Glutamatergic neuron (in vitro differentiated cells): ENCODE data around the gene PIM3. TPM values are rescaled to one million over a fixed set of nuclear protein-coding genes. Genes with fewer than 3 reads are reported as not detected.

Experiments used
- DNase-seq: peaks from one replicate; pipeline ENCODE4 v3.0.0; 2022
- H3K27ac Mint-ChIP-seq: one replicate; pipeline ENCODE4 v1.8.0; 2020; ENCODE audit warnings: mild to moderate bottlenecking, mixed read lengths, inconsistent platforms; ENCODE audit not compliant: unreplicated experiment
- H3K27me3 Mint-ChIP-seq: one replicate; pipeline ENCODE4 v1.8.0; 2020; ENCODE audit warnings: mild to moderate bottlenecking, moderate library complexity, mixed read lengths, inconsistent platforms; ENCODE audit not compliant: unreplicated experiment
- H3K36me3 Mint-ChIP-seq: one replicate; pipeline ENCODE4 v1.8.0; 2020; ENCODE audit warnings: mild to moderate bottlenecking, mixed read lengths, inconsistent platforms; ENCODE audit not compliant: unreplicated experiment
- H3K4me1 Mint-ChIP-seq: one replicate; pipeline ENCODE4 v1.8.0; 2020; ENCODE audit warnings: mild to moderate bottlenecking, low read depth, mixed read lengths, inconsistent platforms; ENCODE audit not compliant: unreplicated experiment
- H3K4me3 Mint-ChIP-seq: one replicate; pipeline ENCODE4 v1.8.0; 2020; ENCODE audit warnings: mild to moderate bottlenecking, mixed read lengths, inconsistent platforms; ENCODE audit not compliant: unreplicated experiment
- H3K9me3 Mint-ChIP-seq: one replicate; pipeline ENCODE4 v1.8.0; 2020; ENCODE audit warnings: mild to moderate bottlenecking, moderate library complexity, mixed read lengths, inconsistent platforms; ENCODE audit not compliant: unreplicated experiment
- total RNA-seq: library from RNA; stranded (reverse); fragmentation: NEBNext Ultra II Directional; extraction: Animal tissue kit (Norgen Biotek cat#: 25700); gene quantifications from one replicate; pipeline ENCODE4 v1.2.1, GENCODE V29; 2021; ENCODE audit not compliant: unreplicated experiment
- TF ChIP-seq, protein P1 (sequence below): fragments of 200-600 bp; sonication (generic); IDR thresholded peaks from one replicate; pipeline ENCODE4 v1.5.0; 2021; ENCODE audit not compliant: partially characterized antibody, unreplicated experiment

The PIM3 gene
- total RNA-seq, 1 donor from 2014 or later: 32.3 TPM

DNA sequence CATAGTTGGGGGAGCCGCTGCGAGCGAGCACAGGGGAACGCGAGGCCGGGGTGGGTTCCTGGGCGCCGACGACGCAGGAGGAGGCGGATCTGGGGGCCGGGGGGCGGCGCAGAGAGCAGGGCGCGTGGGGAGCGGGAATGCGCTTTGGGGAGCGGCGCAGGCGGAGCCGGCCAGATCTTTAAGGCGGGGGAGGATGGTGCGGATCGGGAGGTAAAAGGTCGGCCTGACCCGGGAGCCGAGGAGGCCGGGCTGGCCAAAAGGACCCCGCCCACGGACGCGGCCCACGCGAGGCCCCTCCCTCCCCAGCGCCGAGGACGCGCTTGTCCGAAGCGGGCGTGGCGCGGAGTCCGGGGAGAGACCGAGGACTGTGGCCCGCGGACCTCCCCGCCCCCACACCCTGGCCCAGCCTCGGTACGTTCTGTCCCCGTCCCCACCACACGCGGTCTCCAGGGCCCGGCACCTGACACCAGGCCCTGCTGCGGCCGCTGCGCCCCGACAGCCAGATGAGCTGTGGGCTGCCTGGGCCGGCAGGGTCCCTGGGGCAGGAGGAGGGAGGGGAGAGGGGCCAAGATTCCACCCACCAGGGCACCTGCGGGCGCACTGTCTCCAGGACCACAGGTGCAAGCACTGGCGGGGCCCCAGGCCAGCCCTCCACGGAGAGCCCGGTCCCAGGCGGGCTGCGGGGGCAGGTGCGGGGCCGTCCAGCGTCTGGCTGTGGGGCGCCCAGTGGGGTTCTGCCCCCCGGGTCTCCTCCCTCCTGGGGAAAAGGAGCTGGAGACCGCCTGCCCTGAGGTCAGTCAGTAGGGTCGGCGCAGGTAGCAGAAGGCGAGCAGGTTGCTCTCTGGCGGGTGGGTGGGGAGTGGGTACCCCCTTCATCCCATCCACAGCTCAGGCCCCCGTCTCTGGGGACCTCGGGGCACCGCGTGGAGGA is 10.9 kb downstream of the PIM3 start:
- H3K27ac Mint-ChIP-seq: no peak overlapping the region
- peak overlapping the region; percentile 61 for H3K4me3 Mint-ChIP-seq
- TF ChIP-seq, protein P1, sequence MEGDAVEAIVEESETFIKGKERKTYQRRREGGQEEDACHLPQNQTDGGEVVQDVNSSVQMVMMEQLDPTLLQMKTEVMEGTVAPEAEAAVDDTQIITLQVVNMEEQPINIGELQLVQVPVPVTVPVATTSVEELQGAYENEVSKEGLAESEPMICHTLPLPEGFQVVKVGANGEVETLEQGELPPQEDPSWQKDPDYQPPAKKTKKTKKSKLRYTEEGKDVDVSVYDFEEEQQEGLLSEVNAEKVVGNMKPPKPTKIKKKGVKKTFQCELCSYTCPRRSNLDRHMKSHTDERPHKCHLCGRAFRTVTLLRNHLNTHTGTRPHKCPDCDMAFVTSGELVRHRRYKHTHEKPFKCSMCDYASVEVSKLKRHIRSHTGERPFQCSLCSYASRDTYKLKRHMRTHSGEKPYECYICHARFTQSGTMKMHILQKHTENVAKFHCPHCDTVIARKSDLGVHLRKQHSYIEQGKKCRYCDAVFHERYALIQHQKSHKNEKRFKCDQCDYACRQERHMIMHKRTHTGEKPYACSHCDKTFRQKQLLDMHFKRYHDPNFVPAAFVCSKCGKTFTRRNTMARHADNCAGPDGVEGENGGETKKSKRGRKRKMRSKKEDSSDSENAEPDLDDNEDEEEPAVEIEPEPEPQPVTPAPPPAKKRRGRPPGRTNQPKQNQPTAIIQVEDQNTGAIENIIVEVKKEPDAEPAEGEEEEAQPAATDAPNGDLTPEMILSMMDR: no peak
- H3K36me3 Mint-ChIP-seq: peaks cover 4% of the 10 kb centered on the region
- H3K27me3 Mint-ChIP-seq: peaks cover 12% of the 10 kb centered on the region
- peaks cover 8% of the 10 kb centered on the region for H3K4me1 Mint-ChIP-seq
- peaks cover 9% of the 10 kb centered on the region for H3K9me3 Mint-ChIP-seq
- peak; percentile 50 for DNase-seq

DNA sequence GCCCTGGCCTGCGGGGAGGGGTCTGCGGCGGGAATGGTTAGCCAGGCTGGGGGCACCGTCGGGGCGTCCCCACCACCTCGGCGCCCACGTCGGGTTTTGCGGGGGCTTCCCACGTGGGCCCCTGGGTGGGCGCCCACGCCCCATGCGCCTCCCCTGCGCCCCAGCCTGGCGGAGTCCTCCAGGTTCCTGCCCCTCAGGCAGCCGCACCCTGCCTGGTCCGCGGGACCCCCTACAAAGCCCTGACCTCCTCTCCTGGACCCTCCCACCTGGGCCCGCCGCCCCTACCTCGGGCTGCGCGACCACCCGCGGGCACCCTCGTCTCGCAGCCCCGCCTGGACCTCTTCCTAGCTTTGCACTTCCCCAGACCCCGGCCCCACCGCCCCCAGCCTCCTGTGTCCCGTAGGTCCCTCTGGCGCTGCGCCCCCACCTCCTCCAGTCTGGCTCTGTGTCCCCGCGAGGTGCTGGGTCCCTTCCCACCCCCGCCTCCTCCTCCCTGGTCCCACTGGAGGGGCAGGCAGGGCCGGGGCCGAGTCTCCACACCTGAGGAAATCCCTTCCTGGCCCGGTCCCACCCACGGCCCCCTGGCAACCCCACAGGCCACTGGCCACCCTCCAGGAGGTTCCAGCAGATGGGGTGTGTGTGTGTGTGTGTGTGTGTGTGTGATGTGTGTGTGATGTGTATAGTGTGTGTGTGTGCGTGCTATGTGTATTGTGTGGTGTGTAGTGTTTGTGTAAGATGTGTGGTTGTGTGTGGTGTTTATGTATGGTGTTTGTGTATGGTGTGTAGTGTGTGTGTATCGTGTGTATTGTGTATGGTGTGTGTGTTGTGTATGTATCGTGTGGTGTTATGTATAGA is 11.8 kb downstream of the PIM3 start:
- TF ChIP-seq, protein P1: no peak
- Mint-ChIP-seq H3K27me3 (peaks cover 12% of the 10 kb centered on the region), H3K4me1 (peaks cover 6% of the 10 kb centered on the region), H3K36me3 (peaks cover 4% of the 10 kb centered on the region), H3K4me3 (no peak overlapping the region), H3K9me3 (peaks cover 9% of the 10 kb centered on the region), H3K27ac (no peak overlapping the region)
- peak; percentile 27 for DNase-seq

DNA sequence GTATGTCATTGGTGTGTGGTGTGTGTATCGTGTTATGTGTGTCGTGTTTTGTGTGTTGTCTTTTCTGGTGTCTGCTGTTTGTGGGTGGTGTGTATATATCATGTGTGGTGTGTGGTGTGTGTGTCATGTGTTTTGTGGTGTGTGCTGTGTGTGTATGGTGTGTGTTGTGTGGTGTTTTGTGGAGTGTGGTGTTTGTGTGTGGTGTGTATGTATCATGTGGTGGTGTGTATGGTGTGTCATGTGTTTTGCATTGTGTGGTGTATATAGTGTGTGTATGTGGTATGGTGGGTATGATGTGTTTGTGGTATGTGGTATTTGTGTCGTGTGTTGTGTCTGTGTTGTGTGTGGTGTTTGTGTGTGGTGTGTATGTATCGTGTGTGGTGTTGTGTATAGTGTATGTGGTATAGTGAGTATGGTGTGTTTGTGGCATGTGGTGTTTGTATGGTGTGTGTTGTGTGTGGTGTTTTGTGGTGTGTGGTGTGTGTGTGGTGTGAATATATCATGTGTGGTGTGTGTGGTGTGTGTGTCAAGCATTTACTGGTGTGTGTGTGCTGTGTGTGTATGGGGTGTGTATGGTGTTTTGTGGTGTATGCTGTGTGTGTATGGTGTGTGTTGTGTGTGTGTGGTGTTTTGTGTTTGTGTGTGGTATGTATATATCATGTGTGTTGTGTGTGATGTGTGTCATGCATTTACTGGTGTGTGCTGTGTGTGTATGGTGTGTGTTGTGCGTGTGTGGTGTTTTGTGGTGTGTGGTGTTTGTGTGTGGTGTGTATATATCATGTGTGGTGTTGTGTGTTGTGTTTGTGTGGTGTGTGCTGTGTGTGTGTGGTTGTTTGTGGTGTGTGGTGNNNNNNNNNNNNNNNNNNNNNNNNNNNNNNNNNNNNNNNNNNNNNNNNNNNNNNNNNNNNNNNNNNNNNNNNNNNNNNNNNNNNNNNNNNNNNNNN is 12.7 kb downstream of the PIM3 start:
- Mint-ChIP-seq H3K36me3 (peaks cover 4% of the 10 kb centered on the region), H3K27me3 (peaks cover 6% of the 10 kb centered on the region), H3K27ac (no peak overlapping the region), H3K9me3 (peaks cover 5% of the 10 kb centered on the region), H3K4me3 (no peak overlapping the region), H3K4me1 (peaks cover 2% of the 10 kb centered on the region)
- TF ChIP-seq, protein P1: no peak
- no peak for DNase-seq

DNA sequence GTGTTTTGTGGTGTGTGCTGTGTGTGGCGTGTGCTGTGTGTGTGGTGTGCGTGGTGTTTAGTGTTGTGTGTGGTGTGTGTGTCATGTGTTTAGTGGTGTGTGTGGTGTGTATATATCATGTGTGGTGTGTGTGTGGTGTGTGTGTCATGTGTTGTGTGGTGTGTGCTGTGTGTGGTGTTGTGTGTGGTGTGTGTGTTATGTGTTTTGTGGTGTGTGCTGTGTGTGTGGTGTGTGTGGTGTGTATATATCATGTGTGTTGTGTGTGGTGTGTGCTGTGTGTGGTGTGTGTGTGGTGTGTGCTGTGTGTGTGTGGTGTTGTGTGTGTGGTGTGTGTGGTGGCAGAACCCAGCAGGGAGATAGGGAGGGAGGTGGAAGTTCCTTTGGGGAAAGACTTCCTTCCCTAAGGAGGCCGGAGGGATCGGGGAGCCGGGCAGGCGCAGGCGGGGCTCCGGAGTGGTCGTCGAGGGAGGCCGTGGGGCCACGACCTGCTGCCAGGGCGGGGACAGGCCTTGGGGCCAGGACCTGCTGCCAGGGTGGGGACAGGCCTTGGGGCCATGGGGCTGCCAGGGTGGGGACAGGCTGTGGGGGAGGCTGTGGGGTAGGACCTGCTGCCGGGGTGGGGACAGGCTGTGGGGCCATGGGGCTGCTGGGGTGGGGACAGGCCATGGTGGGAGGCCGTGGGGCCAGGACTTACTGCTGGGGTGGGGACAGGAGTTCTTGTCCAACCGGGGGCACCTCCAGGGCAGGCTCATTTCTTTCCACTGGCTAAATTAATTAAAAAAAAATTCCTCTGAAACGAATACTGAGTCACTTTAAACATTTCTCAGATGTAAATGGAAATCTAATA is 15.2 kb downstream of the PIM3 start:
- Mint-ChIP-seq H3K36me3 (peaks cover 13% of the 10 kb centered on the region), H3K27me3 (peaks cover under 1% of the 10 kb centered on the region), H3K4me1 (no peaks in the 10 kb centered on the region), H3K9me3 (peaks cover 11% of the 10 kb centered on the region), H3K4me3 (peak overlapping the region; percentile 13), H3K27ac (peak overlapping the region; percentile 73)
- TF ChIP-seq, protein P1: no peak
- DNase-seq: peak; percentile 36
